Activated CD4-positive, alpha-beta T cell treated with anti-CD3 and anti-CD28 coated beads, Interleukin-2, amount 50 U/mL, for 1 hour (primary cell): ENCODE results near the gene XKR7.
"Not testable (repeated sequence)": the region's sequence is repeated elsewhere in the genome, so short reads cannot be mapped to it uniquely, and the experiment has no call there.

Experiments
- DNase-seq: peaks from one replicate; pipeline ENCODE4 v3.0.0-alpha.2; 2020

The XKR7 gene

DNA sequence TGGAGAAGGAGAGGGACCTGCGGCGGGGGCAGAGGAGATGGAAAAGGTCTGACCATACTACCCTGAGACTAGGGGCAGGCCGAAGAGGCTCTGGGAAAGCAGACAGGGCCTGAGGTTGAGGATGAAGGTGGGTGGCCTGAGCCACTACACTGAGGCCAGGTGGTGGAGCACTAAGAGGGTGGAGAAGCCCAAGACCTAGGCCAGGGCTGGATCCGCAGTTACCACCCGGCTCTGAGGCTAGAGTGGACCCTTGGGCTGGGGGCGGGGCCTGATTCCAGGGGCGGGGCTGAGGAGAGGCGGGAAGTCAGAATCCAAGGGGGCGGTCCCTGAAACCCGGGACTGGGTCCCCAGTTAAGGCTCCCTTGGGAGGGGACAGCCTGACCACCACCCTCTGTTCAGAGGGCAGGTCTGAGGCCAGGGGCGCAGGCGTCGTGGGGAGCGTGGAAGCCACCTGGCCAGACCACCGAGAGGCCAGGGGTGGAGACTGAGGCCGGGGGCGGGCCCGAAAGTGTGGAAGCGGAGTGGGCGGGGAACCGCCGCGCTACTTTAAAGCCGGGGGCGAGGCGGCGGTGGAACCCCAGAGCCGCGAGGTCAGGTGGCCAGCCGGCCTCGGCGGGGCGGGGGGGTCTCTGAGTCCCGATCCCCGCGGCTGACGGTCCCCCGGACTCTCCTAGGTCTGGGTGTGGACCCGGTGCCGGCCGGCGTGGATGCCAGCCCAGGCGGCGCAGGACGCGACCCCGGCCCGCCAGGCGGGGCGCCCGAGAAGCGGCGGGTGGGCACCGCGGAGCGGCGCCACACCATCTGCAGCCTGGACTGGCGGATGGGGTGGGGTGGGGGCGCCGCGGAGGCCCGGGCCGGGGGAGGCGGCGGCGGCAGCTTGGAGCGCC lies 50.6 kb downstream of the XKR7 start:
- DNase-seq, result peak; percentile 44

DNA sequence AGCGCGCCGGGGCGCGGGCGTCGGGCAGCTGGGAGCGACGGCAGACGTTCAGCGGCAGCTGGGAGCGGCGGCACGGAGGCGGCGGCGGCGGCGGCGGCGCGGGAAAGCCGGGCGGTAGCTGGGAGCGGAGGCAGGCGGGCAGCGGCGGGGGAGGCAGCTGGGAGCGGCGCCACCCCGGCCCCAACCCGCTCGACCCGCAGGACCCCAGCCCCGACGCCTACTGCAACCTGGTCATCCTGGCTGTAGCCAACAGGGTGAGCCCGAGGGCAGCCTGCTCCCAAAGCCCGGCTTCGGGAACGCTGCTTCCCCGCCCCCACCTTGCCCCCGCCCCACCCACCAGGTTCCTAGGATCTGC lies 51.2 kb downstream of the XKR7 start:
- no peak for DNase-seq

DNA sequence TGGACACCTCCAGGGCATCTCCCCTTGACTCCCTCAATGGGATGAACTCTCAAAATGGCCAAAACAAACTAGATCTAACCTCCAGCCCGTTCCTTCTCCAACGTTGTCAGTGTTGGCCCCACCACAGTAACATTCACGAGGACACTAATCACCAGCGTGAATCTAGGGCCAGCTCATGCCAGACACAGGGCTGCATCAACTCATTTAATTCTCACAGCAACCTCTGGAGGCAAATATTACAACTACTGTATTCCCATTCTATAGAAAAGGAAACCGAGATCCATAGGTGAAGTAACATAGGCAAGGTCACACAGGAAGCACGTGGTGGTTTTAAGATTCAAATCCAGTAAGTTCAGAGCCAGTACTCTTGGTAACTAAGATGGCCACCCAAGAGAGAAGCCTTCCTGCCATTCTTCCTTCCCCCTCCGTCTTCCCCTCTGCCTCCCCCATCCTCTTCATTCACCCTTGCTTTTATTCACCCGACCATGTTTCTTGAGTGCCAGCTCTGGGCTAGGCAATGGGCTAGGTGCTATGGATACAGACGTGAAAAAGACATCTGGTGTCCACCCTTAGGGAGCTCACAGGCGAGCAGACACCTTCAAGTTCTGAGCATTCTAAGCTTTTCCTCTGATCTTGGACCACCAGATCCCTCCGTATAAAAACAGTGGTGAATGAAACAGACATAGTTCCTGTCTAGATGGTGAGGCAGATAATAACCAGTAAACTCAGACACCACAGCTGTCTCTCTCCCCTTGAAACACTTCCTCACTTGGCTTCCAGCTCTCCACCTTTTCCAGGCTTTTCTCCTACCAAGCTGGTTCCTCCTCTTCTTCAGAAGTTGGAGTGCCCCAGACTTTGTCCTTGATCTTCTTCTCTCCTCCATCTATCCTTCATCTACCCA lies 51.9 kb downstream of the XKR7 start:
- no peak for DNase-seq

DNA sequence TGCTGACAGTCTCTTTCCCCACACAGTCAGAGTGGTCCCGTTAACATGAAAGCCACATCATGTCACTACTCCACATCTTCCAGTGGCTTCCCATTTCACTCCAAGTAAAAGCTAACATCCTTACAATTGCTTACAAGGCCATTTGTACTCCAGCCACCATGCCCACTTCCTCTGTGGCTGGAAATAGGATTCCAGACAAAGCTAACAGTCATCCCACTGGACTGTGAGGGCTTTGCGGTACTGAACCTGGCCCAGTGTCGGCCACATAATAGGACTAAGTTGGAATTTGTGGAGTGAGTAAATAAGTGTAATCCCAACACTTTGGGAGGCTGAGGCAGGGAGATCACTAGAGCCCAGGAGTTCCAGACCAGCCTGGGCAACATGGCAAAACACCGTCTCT lies 53.1 kb downstream of the XKR7 start:
- DNase-seq, result no peak

DNA sequence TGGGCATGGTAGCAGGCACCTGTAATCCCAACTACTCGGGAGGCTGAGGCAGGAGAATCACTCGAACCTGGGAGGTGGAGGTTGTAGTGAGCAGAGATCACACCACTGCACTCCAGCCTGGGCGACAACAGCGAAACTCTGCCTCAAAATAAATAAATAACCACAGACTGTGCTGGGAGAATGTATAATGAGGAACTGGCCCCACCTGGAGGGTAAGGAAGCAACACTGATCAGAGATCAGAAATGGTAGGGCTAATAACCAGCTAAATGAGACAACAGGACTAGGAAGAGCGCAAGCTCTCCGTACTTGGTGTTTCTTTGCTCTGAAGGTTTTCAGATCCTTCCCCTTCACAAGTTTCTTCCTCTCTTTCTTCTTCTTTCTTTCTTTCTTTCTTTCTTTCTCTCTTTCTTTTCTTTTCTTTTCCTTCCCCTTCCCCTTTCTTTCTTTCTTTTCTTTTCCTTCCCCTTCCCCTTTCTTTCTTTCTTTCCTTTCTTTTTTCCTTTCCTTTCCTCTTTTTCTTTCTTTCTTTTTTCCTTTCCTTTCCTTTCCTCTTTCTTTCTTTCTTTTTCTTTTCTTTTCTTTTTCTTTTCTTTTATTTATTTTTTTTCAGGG lies 56.8 kb downstream of the XKR7 start:
- no peak for DNase-seq

DNA sequence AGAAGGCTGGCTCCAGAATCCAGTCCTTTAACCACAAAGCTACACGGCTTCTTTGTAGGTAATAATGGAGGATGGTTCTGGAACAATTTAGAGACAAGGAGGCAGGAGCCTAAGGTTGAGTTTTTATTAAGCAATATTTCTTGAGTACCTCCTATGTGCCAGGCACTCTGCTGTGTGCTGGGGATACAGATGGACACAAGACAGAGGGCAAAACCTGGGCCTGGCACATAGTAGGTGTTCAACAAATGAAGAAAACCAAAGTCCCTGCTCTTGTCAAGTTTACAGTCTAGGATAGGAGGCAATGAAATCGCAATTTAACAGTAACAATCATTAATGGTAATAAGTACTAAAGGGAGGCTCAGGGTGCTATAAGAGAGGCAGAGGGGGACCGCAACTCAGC lies 59.7 kb downstream of the XKR7 start:
- no peak for DNase-seq

DNA sequence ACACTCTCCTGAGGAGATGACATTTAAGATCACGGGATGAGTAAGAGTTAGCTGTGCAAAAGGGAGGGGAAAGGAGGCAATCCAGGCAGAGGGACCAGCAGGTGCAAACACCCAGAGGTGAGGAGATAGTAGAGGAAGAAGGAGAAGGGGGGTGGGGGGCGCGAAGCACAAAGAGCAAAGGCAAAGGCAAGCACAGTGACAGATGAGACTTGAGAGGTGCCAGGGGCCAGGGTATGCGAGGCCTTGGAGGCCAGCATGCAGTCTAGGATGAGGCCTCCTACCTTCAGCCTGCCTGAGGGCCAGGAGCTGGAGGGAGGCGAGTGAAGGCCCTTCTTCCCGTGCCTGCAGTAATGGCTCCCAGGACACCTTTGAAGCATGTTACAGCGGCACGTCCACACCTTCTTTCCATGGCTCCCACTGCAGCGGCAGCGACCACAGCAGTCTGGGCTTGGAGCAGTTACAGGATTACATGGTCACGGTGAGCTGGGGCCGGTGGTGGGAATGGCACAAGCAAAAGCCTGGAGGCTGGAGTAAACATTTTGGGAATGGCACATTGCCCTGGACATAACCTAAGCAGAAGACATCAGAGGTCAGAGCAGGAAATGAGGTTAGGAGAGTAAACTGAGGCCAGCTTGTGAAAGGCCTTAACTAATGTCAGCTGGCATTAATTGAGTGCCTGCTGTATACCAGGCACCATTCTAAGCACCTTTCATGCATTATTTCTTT lies 60.9 kb downstream of the XKR7 start:
- DNase-seq, result no peak

DNA sequence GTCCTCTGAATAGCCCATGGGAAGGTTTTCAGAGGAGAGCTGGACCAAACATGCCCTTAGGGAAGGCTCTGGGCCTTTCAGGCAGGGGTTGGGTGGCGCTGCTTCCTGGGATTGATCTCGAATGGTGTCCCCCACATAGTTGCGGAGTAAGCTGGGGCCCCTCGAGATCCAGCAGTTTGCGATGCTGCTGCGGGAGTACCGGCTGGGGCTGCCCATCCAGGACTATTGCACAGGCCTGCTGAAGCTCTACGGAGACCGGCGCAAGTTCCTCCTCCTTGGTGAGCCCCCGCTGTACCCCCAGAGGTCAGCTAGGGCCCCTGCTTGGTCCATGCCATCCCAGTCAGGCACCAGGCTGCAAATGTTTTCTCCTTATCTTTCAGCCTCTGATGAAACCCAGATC lies 61.6 kb downstream of the XKR7 start:
- DNase-seq, result no peak

DNA sequence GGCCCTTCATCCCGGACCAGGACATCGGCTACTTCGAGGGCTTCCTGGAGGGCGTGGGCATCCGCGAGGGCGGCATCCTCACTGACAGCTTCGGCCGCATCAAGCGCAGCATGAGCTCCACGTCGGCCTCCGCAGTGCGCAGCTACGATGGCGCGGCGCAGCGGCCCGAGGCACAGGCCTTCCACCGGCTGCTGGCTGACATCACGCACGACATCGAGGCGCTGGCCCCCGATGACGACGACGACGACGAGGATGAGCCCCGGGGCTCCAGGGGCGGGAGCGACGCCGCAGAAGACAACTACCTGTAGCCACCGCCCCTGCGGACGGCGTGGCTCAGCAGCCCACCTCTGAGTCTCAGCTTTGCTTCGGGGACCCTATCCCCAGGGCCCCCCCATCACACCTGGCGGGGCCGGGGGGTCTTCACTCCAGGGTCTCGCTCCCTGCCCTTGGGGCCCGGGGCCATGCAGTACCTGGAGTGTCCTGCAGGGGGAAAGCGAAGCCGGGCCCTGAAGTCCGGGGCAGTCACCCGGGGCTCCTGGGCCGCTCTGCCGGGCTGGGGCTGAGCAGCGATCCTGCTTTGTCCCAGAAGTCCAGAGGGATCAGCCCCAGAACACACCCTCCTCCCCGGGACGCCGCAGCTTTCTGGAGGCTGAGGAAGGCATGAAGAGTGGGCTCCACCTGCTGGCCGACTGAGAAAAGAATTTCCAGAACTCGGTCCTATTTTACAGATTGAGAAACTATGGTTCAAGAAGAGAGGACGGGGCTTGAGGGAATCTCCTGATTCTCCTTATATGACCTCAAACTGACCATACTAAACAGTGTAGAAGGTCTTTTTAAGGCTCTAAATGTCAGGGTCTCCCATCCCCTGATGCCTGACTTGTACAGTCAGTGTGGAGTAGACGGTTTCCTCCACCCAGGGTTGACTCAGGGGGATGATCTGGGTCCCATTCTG lies 63.3 kb downstream of the XKR7 start:
- DNase-seq, result peak; percentile 60

DNA sequence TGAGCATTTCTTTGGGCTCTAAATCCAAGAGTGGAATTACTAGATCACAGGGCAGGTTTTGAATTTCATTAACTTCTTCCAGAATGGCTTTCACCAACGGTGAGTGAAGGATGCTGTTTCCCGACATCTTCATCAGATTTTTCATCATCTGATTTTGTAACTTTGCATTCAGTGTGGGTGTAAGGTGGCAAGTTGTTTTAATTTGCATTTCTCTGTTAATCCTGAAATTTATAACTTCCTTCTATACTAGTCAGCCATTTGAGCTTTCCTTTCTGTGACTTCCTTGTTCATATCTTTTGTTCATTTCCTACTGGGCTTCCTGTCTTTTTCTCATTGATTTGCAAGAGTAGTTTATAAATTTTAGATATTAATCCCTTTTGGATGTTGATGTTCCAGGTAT lies 65.4 kb downstream of the XKR7 start:
- no peak for DNase-seq

DNA sequence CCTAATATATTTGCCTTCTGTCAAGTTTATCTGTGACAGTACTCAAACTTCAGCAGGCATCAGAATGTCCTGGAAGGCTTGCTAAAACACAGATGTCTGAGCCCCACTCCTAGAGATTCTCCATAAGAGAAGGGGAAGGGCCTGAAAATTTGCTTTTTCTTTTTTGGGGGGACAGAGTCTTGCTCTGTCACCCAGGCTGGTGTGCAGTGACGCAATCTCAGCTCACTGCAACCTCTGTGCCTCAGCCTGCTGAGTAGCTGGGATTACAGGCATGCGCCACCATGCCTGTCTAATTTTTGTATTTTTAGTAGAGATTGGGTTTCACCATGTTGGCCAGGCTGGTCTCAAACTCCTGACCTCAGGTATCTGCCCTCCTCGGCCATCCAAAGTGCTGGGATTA lies 65.8 kb downstream of the XKR7 start:
- not testable (repeated sequence) for DNase-seq

DNA sequence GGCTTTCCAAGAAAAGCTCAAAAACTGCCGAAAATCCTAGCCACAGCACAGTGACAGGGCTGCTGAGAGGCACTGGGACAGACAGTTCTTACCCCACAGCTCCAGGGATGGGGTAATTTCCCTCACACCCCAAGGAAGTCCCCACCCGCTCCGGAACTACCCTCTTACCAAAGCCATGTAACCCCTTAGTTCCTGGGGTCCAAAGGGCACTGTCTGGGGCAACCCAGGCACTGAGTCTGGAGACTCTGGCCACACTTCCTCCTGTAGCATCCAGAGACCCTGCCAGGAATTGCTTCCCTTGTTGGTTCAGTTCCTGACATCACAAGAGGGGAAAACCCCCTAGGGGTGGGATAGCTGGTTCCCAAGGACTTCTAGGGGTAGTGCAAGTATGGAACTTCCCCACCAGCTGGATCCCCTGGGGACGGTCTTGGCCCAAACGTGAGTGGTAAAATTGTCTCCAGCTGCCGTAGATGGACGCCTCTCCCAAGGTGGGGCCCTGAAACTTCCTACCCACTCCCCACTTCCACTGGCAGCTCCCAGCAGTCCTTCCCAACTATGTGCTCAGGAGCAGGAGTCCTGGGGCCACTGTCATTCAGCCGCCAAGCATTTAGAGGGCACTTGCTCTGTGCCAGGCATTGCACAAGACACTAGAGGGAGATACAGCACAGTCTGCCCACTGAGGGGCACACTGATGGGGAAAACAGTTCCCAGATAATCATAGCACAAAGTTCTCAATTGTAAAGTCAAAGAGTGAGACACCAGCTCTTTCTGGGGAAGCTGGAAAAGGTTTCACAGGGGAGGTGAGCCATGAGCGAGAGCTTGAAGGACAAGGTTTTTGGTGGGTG lies 66.9 kb downstream of the XKR7 start:
- DNase-seq, result no peak

DNA sequence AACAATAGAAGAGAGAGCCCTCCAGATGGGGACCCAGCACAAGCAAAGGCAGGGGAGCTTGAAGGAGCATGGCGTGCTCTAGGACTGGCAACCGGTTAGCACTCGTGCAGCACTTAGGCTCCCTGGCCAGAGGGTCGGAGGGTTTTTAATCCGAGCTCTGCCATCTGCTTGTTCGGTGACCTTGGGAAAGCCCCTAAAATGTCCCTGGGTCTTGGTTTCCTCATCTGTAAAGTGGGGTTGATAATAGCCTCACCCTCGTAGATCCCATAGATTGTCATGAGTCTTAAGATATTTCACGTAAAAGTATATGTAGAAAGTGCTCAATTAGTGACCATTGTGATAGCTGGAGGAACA lies 67.5 kb downstream of the XKR7 start:
- DNase-seq, result no peak

DNA sequence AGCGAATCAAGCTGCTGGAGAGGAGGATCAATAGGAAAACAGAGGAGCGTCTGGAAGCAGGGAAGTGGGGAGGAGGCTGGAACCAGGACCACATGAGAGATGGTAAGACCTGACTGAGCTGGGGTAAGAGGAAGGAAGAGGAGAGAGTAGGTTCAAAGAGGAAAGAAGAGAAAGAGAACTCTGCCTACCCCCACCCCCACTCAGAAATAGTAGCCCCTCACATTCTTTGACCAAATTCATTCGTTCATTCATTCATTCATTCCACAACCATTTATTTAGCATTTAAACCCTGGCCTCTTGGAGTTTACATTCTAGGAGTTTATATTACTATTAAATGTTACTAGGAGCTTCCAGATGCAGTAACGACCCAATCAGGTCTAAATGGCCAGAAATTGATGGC lies 68.3 kb downstream of the XKR7 start:
- DNase-seq, result no peak

DNA sequence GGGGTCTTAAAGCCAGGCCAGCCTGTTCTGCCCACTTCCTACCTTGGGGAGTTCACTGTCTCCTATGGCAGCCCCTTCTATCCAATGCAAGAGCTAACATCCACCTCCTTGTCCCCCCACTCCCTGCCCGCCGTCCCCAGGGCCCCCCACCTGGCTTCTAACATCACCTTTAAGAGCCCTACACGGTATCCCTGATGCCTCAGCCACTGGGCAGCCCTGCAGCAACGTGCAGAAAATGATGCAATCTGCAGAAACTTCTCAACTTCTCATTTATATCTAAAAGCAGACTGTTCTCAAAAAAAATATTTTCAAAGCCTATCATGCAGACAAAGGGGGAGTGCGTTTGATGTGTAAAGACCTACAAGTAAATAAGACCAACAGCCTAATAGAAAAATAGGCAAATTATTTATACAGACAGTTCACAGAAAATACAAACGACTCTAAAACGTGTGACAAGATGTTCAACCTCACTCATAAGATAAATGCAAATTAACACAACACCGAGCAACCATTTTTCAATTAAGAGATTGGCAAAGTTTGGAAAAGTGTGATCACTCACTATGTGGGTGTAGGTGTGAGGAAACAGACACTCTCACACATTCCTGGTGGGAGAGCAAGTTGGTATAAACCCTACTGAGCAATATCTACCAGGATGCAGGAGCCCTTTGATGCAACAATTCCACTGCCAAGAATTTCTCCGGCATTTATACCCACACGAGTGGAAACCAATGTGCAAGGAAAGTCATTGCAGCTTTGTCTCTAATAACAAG lies 69.0 kb downstream of the XKR7 start:
- DNase-seq, result no peak

DNA sequence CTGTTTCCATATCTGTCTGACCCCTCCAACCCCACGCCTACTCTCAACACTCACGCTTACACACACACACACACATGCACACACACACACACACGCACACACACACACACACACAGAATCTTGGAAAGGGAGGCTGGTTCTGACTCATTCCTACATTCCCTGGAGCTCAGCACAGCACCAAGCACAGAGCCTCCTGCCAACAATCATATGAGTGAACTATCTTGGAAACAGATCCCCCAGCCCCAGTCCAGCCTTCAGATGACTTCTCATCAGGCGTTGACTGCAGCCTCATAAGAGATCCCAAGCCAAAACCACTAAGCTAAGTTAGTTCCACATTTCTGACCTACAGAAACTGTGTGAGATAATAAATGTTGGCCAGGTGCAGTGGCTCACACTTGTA lies 70.0 kb downstream of the XKR7 start:
- DNase-seq, result no peak

DNA sequence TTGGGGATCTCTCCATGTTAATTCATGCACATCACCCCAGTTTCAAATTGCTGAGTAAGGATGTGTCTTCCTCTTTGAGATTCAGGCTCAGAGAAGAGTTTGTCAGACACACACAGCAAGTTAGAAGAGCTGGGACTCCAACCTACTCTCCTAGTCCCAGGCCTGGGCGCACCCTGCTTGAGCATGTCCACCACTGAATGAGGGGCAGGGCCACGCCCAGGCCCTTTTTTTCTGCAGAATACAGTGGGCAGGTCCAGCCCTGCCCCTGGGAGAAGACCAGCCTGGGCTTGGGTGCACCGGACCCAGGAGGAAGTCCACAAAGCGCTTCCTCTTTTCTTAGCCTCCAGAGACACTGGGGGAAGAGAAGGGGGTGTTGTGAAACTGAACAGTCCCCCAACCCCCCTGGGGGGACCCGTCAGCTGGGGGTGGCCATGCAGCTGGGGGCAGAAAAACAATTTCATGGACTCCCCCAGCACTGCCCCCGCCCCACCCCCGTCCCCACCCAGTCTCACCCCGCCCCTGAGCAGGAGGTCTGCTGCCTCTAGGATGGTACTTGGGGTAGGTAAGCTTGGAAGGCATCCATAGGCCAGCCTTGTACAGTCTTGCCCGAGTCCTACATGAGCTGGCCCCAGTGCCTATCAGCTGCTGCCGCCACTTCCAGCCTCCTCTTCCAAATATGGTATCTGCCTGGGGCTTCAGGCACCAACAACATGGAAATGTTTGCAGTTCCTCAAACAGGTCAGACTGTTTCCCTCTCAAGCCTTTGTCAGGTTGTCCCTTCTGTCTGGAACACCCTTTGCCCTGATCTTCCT lies 72.4 kb downstream of the XKR7 start:
- DNase-seq, result no peak

DNA sequence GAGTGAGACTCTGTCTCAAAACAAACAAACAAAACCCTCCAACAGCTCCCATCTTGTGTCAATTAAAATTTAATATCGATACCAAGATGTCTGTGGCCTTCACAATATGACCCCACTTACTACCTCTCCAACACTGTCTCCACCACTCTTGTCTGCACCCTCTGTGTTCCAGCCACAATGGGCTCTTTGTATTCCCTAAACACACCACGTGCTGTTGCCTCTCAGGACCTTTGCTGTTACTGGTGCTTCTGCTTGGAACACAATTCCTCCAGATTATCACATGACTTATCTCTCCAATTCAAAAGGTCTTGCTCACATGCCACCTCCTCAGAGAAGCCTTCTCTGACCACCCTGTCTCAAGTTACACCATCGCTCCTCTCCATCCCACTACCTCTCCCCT lies 78.0 kb downstream of the XKR7 start:
- DNase-seq, result no peak

DNA sequence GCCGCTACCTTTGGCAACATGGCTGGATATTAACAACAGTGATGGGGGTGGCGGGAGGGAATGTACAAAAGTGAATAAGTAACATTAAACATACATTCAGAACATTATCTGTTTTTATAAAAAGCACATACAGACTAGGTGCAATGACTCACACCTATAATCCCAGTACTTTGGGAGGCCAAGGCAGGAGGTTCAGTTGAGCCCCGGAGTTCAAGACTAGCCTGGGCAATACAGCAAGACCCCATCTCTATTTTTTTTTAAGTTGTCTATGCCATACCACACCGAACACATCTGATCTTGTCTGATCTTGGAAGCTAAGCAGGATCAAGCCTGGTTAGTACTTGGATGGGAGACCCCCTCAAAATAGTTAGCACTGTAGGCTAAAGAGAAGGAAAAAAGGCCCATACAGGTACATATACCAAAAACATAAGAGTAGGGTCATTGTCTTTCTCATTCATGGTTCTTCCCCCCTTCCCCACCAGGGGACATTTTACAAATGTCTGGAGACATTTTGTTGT lies 82.4 kb downstream of the XKR7 start:
- no peak for DNase-seq
